Tibial nerve (tissue), 4 donors: ENCODE results near the gene PCBP4. TPM values are rescaled to one million over a fixed set of nuclear protein-coding genes. Genes with fewer than 3 reads are reported as not detected.
A peak's percentile ranks its signal among the peaks of the same experiment; 100 is the strongest.

Experiments used
- DNase-seq, 2 donors: peaks; one replicate each; pipeline ENCODE4 v3.0.0-alpha.2; 2019; ENCODE audit warnings: low spot score in 2 of 2
- H3K27ac ChIP-seq, 4 donors: fragments of 200-600 bp; sonication (generic) in 3 of 4; one replicate each; pipeline ENCODE4 v1.5.1; 2017 to 2019; ENCODE audit warnings: mild to moderate bottlenecking in 1 of 4
- H3K27me3 ChIP-seq, 2 donors: fragments of 200-600 bp; sonication (generic) in 1 of 2; one replicate each; pipeline versions ENCODE4 v1.5.1 to v1.6.0; 2017 to 2019
- H3K36me3 ChIP-seq, 3 donors: fragments of 200-600 bp; sonication (generic); one replicate each; pipeline ENCODE4 v1.5.1; 2018 to 2019
- H3K4me1 ChIP-seq, 4 donors: fragments of 200-600 bp; sonication (generic) in 3 of 4; one replicate each; pipeline ENCODE4 v1.5.1; 2017 to 2019
- H3K4me3 ChIP-seq, 4 donors: fragments of 200-600 bp; sonication (generic) in 3 of 4; one replicate each; pipeline ENCODE4 v1.5.1; 2017 to 2019; ENCODE audit warnings: mild to moderate bottlenecking in 1 of 4, moderate library complexity in 1 of 4
- H3K9me3 ChIP-seq, 4 donors: fragments of 200-600 bp; sonication (generic) in 3 of 4; one replicate each; pipeline ENCODE4 v1.5.1; 2017 to 2019
- EP300 ChIP-seq, 2 donors: sonication (generic); formaldehyde crosslinking; IDR thresholded peaks; one replicate each; pipeline ENCODE4 v1.6.1; 2017; ENCODE audit warnings: antibody characterized with exemption in 2 of 2, mild to moderate bottlenecking in 1 of 2
- POLR2A ChIP-seq, 2 donors: fragments of 450-650 bp; IDR thresholded peaks; one replicate each; pipeline ENCODE4 v1.6.1; 2017; ENCODE audit warnings: antibody characterized with exemption in 2 of 2, mild to moderate bottlenecking in 2 of 2, moderate library complexity in 2 of 2
- WGBS, 2 donors: methylation state at CpG; one replicate each; pipeline ENCODE4 v1.1.5; 2018; 5-methylcytosine and 5-hydroxymethylcytosine counted together
- total RNA-seq, 4 donors: library from RNA; depleted of rRNA; stranded (reverse); fragments of >200 nt; gene quantifications; one replicate each; pipeline ENCODE4 v1.1.0, GENCODE V29; 2016
- TF ChIP-seq, protein P1 (sequence below), 5 experiments: fragments of 200-600 bp in 3 of 5; fragments of 450-650 bp in 2 of 5; sonication (generic) in 3 of 5; IDR thresholded peaks; one replicate each; pipeline ENCODE4 v1.5.1; 2016 to 2019; ENCODE audit warnings: antibody characterized with exemption in 5 of 5, mild to moderate bottlenecking in 3 of 5, moderate library complexity in 2 of 5

PCBP4 gene
- total RNA-seq, 4 donors from 2014 or later = 838 to 1,216 (median 1,000) TPM

DNA sequence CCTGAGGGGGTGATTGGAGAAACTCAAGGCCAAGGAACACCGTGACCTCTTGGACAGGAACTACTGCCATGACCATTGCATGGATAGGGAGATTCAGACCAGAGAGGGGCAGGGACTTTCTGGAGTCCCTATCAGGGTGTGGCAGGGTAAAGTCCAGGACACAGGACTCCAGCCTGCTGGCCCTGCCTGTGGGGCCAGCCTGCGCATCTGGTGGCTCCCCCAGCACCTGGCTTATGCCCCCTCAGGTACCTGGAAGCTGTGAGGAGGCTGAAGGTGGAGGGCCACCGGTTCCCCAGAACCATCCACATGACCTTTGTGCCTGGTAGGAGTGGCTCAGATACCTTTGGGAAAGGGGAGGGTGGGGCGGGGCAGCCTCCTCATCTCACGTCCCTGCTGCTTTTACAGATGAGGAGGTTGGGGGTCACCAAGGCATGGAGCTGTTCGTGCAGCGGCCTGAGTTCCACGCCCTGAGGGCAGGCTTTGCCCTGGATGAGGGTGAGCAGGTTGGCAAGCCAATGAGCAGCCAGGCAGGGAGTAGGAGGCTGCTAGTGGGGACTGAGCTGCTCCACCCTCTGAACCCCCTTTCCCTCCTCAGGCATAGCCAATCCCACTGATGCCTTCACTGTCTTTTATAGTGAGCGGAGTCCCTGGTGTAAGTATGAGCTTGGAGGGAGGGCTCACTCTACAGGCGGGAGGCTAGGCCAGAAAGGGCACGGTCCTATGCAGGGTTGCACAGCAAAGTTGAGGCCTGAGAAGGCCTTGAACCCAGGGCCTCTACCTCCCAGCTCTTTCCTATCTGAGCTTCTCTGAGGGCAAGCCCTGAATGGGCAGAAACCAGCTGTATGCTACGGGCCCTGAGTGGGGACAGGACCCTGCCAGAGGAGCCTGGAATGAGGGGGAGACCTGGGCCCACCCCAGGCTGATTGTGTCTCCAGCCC is 19.0 kb upstream of the PCBP4 start:
- no peak for DNase-seq
- 84 to 85% methylated on average over 9 to 12 of the region's 12 CpGs for WGBS, 2 donors
- peak overlapping the region in 2 of 4 donors; percentile 23 to 65 for H3K27ac ChIP-seq
- H3K9me3 ChIP-seq = no peaks in the 10 kb centered on the region
- peaks cover 0 to 40% (median 18%) of the 10 kb centered on the region in 4 donors for H3K4me1 ChIP-seq
- TF ChIP-seq POLR2A (IDR thresholded peaks at IDR 0.05) = no peak
- TF ChIP-seq, protein P1, sequence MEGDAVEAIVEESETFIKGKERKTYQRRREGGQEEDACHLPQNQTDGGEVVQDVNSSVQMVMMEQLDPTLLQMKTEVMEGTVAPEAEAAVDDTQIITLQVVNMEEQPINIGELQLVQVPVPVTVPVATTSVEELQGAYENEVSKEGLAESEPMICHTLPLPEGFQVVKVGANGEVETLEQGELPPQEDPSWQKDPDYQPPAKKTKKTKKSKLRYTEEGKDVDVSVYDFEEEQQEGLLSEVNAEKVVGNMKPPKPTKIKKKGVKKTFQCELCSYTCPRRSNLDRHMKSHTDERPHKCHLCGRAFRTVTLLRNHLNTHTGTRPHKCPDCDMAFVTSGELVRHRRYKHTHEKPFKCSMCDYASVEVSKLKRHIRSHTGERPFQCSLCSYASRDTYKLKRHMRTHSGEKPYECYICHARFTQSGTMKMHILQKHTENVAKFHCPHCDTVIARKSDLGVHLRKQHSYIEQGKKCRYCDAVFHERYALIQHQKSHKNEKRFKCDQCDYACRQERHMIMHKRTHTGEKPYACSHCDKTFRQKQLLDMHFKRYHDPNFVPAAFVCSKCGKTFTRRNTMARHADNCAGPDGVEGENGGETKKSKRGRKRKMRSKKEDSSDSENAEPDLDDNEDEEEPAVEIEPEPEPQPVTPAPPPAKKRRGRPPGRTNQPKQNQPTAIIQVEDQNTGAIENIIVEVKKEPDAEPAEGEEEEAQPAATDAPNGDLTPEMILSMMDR (IDR thresholded peaks at IDR 0.05) = no peak
- TF ChIP-seq EP300 (IDR thresholded peaks at IDR 0.05) = no peak
- no peaks in the 10 kb centered on the region for H3K27me3 ChIP-seq
- no peak overlapping the region for H3K4me3 ChIP-seq
- peaks cover 0 to 50% (median 0%) of the 10 kb centered on the region in 3 donors for H3K36me3 ChIP-seq

DNA sequence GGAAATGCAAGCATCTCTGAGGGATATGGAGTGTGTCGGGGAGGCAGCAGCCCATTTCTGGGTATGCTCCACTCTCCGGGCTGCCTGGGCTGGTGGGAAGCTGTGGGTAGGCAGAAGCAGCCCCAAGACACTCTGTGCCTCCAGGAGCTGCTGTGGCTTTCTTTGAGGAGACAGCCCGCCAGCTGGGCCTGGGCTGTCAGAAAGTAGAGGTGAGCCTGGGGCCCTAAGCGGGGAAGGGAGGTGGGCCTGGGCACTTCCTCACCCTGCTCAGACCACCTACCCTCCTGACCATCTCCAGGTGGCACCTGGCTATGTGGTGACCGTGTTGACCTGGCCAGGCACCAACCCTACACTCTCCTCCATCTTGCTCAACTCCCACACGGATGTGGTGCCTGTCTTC is 17.8 kb upstream of the PCBP4 start:
- WGBS, 2 donors = 85 to 86% methylated on average over 6 of the region's 6 CpGs
- Histone ChIP-seq H3K4me3 (no peak overlapping the region), H3K27ac (peak overlapping the region in 2 of 4 donors; percentile 93), H3K27me3 (no peaks in the 10 kb centered on the region), H3K4me1 (peaks cover 0 to 42% (median 20%) of the 10 kb centered on the region in 4 donors), H3K9me3 (no peaks in the 10 kb centered on the region), H3K36me3 (peaks cover 0 to 42% (median 0%) of the 10 kb centered on the region in 3 donors)
- DNase-seq = no peak
- TF ChIP-seq, protein P1 (IDR thresholded peaks at IDR 0.05) = no peak
- no peak for TF ChIP-seq EP300 (IDR thresholded peaks at IDR 0.05)
- no peak for TF ChIP-seq POLR2A (IDR thresholded peaks at IDR 0.05)

DNA sequence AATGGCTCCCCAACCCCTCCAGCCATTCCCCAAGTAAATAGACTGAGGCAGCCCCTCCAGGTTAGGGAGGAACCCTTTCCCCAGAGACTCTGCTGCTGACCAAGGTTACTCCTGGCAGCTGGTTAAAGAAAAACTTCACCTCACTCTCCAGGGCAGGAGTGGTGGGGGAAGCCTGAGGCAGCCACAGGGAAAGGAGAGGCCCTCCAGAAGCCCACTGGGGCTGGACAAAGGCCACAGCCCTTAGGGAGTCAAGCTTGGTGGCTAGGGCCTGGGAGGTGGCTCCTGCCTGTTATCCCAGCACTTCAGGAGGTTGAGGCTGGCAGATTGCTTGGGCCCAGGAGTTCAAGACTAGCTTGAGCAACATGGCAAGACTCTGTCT is 17.0 kb upstream of the PCBP4 start:
- Histone ChIP-seq H3K27ac (peak overlapping the region in 3 of 4 donors; percentile 93 to 96 (median 93)), H3K4me1 (peaks cover 0 to 42% (median 20%) of the 10 kb centered on the region in 4 donors), H3K9me3 (no peaks in the 10 kb centered on the region), H3K4me3 (peak overlapping the region in 1 of 4 donors; percentile 59), H3K36me3 (peaks cover 0 to 46% (median 0%) of the 10 kb centered on the region in 3 donors), H3K27me3 (no peaks in the 10 kb centered on the region)
- TF ChIP-seq EP300 (IDR thresholded peaks at IDR 0.05) (no peak), POLR2A (IDR thresholded peaks at IDR 0.05) (no peak)
- TF ChIP-seq, protein P1 (IDR thresholded peaks at IDR 0.05) = no peak
- no peak for DNase-seq

DNA sequence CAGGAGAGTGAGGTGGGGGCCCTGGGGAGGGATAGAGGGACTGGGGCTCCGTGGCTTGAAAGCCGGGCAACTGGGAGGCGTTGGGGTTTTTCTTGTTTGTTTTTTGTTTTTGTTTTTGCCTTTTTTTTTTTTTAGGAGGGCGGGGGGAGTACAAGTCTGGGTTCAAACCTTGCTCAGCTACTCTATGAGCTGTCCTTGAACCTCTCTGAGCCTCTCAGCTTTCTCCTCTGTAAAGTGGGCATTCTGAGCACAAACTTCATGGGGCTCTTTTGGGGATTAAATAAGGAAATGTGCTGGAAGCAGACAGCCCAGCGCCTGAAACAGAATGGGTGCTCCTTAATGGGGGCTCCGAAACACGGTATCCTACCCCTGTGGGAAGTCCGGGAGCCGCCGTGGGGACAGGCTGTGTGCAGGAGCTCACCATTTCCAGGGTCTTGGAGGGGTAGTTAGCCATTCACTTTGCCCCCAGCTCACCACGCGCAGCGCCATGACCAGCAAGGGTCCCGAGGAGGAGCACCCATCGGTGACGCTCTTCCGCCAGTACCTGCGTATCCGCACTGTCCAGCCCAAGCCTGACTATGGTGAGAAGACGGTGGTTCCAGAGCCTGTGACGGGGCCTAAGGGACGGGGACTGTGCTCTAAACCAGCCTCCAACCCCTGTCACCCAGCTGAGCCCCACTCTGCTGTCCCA is 16.5 kb upstream of the PCBP4 start:
- no peak for DNase-seq
- peak overlapping the region; percentile 81 to 96 (median 93) for H3K27ac ChIP-seq
- TF ChIP-seq EP300 (IDR thresholded peaks at IDR 0.05) (no peak), POLR2A (IDR thresholded peaks at IDR 0.05) (no peak)
- TF ChIP-seq, protein P1 (IDR thresholded peaks at IDR 0.05) = no peak
- H3K36me3 ChIP-seq = peaks cover 0 to 40% (median 0%) of the 10 kb centered on the region in 3 donors
- H3K4me3 ChIP-seq = peak overlapping the region; percentile 53 to 76 (median 60)
- 61 to 68% methylated on average over 20 to 22 of the region's 22 CpGs for whole genome bisulfite sequencing, 2 donors
- H3K9me3 ChIP-seq = no peaks in the 10 kb centered on the region
- H3K4me1 ChIP-seq = peaks cover 0 to 42% (median 20%) of the 10 kb centered on the region in 4 donors
- no peaks in the 10 kb centered on the region for H3K27me3 ChIP-seq
